ENCODE data around the gene NPR3.
"Not testable (repeated sequence)": the region's sequence is repeated elsewhere in the genome, so short reads cannot be mapped to it uniquely, and the experiment has no call there.

NPR3 gene

DNA sequence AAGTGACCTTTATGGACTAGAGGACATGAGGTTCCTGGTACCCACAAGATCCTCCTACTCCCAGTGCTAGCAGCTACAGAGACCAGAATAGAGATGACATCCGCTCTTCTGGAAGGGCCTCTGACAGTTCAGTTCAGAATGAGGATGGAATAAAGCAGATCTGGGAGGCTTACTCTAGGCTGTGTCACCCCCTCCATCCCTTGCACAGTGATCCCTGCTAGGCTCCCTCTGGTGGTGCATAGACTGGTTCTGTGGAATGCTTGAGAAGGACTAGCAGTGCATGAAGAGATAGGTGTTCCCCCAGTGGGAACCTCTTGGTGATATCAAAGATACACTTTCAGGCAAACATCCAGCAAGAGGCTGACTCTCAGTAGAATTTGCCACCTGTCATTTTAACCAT is 83.0 kb downstream of the NPR3 start:
- TF ChIP-seq, protein P1, sequence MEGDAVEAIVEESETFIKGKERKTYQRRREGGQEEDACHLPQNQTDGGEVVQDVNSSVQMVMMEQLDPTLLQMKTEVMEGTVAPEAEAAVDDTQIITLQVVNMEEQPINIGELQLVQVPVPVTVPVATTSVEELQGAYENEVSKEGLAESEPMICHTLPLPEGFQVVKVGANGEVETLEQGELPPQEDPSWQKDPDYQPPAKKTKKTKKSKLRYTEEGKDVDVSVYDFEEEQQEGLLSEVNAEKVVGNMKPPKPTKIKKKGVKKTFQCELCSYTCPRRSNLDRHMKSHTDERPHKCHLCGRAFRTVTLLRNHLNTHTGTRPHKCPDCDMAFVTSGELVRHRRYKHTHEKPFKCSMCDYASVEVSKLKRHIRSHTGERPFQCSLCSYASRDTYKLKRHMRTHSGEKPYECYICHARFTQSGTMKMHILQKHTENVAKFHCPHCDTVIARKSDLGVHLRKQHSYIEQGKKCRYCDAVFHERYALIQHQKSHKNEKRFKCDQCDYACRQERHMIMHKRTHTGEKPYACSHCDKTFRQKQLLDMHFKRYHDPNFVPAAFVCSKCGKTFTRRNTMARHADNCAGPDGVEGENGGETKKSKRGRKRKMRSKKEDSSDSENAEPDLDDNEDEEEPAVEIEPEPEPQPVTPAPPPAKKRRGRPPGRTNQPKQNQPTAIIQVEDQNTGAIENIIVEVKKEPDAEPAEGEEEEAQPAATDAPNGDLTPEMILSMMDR (conservative IDR thresholded peaks at IDR 0.05; ENCODE audit: low read depth, low read length) = peak; percentile 58
- no peak for DNase-seq (ENCODE audit: low read depth)
- no peak overlapping the region for H3K4me3 ChIP-seq (ENCODE audit: low read length)

DNA sequence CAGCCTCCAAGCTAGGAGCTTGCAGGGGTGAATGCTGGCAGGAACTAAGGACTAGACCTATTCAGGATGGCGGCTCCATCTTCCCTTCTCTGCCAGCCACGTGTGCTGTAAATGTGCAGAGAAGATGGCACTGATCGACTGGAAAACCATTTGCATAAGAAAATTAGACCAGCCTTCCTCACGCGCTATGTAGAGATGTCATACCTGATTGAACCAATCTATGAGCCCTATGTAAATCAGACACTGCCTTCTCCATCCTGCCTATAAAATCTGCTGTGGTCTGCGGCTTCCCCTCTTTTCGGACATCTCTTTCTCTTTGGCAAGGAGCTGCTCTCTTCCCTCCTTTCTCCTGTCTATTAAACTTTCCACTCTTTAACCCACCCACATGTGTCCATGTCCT is 91.6 kb downstream of the NPR3 start:
- H3K4me3 ChIP-seq (ENCODE audit: low read length) = no peak overlapping the region
- TF ChIP-seq, protein P1 (conservative IDR thresholded peaks at IDR 0.05; ENCODE audit: low read depth, low read length) = no peak
- DNase-seq (ENCODE audit: low read depth) = no peak

DNA sequence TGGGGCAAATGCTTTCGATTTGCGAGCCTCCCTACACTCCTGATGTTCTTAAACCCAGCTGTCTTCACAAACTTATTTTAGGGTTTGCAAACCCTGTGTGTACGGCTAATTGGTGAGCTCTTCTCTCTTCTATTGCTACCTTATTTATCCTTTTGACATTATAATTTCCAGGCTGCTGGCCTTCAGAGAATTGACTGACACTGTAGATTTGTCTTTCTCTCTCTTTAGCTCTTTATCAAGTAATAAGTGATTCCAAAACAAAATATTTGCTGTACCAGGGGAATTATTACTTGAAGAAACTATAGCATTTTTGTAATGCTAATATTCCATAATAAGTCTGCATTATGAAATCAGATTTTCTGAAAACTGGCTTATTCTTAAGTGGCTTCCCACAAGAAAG is 92.5 kb downstream of the NPR3 start:
- TF ChIP-seq, protein P1 (conservative IDR thresholded peaks at IDR 0.05; ENCODE audit: low read depth, low read length) = no peak
- no peak for DNase-seq (ENCODE audit: low read depth)
- no peak overlapping the region for H3K4me3 ChIP-seq (ENCODE audit: low read length)

DNA sequence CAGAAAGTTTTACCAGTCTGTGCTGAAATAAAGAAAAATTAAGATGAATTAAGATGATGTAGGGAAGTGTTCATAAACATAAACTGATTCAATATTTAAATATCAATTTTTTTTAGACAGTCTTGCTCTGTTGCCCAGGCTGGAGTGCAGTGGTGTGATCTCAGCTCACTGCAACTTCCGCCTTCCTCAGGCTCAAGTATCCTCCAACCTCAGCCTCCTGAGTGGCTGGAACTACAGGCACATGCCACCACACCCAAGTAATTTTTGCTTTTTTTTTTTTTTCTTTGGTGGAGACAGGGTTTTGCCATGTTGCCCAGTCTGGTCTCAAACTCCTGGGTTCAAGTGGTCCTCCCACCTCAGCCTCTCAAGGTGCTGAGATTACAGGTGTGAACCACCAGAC is 94.3 kb downstream of the NPR3 start:
- H3K4me3 ChIP-seq (ENCODE audit: low read length); DNase-seq (ENCODE audit: low read depth): not testable (repeated sequence)

DNA sequence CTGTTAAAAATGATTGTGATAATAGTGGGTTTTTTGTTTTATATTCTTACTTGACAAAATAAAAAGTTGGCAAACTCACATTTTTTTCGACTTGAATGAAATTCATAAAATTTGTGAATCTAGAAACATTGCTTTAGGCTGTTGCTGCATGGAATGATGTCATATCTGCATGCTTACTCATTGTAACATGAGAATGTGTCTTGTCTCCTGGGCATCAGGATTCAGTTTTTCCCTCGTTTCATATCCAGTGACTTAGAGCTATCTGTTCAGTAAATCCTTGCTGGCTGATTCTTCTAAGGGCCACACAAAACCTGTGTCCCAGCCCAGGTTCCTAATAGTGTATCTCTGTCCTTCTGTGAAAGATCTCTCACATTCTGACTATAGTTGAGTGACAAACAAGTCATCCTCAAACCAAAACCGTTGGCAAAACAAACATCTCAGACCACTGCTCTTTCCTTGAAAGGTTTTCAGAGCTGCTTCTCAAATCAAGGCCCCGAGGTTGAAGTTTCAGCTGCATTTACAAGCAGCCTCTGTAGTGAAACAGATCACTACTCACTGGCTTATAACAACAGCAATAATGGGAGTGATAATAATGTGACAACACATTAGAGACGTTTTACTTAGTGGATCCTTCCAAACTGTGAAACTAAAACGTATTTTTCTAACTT is 95.0 kb downstream of the NPR3 start:
- TF ChIP-seq, protein P1 (conservative IDR thresholded peaks at IDR 0.05; ENCODE audit: low read depth, low read length) = no peak
- H3K4me3 ChIP-seq (ENCODE audit: low read length) = no peak overlapping the region
- DNase-seq (ENCODE audit: low read depth) = no peak

DNA sequence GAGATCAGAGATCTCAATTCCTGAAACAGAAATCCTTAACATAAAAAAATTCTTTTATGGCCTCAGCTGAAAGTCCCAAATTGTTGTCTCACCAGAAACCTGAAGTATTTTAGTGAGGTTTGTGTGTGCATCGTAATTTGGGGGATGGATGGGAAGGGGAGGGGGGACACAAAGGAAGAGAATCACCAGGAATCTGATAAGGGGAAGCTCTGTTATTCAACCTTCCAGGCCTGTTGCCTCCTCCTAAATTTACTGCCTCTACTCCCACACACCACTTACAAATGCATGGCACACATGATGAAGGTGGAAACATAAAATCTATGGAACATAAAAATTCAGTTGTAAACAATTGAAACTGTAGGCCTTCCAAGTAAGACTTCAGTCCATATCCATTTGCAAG is 97.7 kb downstream of the NPR3 start:
- TF ChIP-seq, protein P1 (conservative IDR thresholded peaks at IDR 0.05; ENCODE audit: low read depth, low read length) = no peak
- DNase-seq (ENCODE audit: low read depth) = no peak
- no peak overlapping the region for H3K4me3 ChIP-seq (ENCODE audit: low read length)

DNA sequence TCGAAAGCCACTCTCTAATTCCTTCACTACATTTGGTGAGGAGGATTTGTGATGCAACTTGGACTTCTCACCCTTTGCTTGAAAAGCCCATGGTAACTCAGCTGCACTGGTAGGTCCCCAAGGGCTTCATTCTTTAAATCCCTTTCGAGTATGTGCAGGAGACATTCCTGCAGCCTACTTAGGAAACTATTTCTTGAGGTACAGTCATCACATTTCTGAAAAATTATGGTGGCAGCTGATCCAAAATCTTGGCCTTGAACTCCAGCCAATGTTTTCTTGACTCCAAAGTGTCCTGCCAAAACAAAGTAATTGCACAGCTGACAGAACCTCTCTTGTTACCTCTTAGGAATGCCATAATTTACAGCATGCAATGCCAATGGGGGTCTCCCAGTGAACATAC is 99.7 kb downstream of the NPR3 start:
- peak; percentile 81 for DNase-seq (ENCODE audit: low read depth)
- TF ChIP-seq, protein P1 (conservative IDR thresholded peaks at IDR 0.05; ENCODE audit: low read depth, low read length) = no peak
- no peak overlapping the region for H3K4me3 ChIP-seq (ENCODE audit: low read length)
